ENCODE data around the gene ELMO1. TPM values are rescaled to one million over a fixed set of nuclear protein-coding genes. Genes with fewer than 3 reads are reported as not detected.
A peak's percentile ranks its signal among the peaks of the same experiment; 100 is the strongest.

ELMO1 gene
- total and polyA plus RNA-seq, 2 of the 13 experiments (the other 11 are each of a cell fraction or from before 2014, with no cell fraction given) = 0.11 to 0.17 TPM

DNA sequence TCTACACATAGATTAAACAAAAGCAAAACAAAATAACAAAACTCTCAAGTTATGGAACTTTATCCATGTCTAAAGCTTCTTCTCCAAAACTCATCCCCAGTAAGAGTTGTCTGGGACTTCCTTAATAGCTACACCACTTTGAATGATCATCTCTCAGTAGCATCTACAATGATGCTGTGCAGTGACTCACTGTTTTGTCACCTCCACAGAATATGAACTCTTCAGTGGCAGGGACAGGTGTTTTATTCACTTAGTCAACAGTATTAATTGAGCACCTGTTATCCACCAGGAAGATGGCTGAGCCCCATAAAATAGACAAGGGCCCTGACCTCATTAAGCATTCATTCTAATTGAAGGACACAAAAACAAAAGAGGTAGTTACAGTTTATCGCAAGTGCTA, 350.7 kb downstream of the ELMO1 start (continued):
- TF ChIP-seq ZNF232 (CRISPR knock-in tag; IDR thresholded peaks at IDR 0.05; ENCODE audit: borderline replicate concordance) (no peak), GATAD1 (CRISPR knock-in tag; IDR thresholded peaks at IDR 0.05) (no peak), ZNF20 (CRISPR knock-in tag; IDR thresholded peaks at IDR 0.05) (no peak), CBFB (CRISPR knock-in tag; IDR thresholded peaks at IDR 0.05) (no peak), ZNF12 (CRISPR knock-in tag; IDR thresholded peaks at IDR 0.05) (no peak)

- ChIA-PET POLR2A (no interaction called here), CTCF (ENCODE audit: low intra/inter-chr PET ratio, low total read pairs) (no interaction called here)
- H3K36me3 ChIP-seq (replicated peaks in 1 of 2; ENCODE audit: control insufficient read depth in 1 of 2, insufficient read depth in 2 of 2, low read length in 2 of 2) = no peaks in the 10 kb centered on the region
- no peak overlapping the region for H3K4me2 ChIP-seq (ENCODE audit: low read depth, low read length)
- H4K20me1 ChIP-seq (ENCODE audit: insufficient read depth, low read length) = no peaks in the 10 kb centered on the region
- H3K27me3 ChIP-seq (ENCODE audit: control insufficient read depth in 1 of 2, insufficient read depth in 2 of 2, low read length in 2 of 2) = no peaks in the 10 kb centered on the region
- H3K27ac ChIP-seq (ENCODE audit: extremely low read length, insufficient read depth, low read length) = no peak overlapping the region
- intact Hi-C loops (cut with micrococcal nuclease; ENCODE audit: unreplicated experiment) (no loop called here), in situ Hi-C loops (cut with HindIII; ENCODE audit: extremely low pct_ligation_motif_present, low pct_unique_long_range_greater_than_20kb) (no loop called here)
- no peak for FAIRE-seq
- H3K4me1 ChIP-seq (ENCODE audit: insufficient read depth, low read length) = peaks cover 60% of the 10 kb centered on the region
- no peak overlapping the region for H3K4me3 ChIP-seq (replicated peaks in 1 of 3; ENCODE audit: insufficient read depth in 1 of 3, low read depth in 2 of 3, low read length in 3 of 3)
- WGBS (ENCODE audit: low lambda C conversion rate) = 86% methylated on average over 8 of the region's 8 CpGs
- no TSS peak for BruUV-seq (replicated peaks)
- no peaks in the 10 kb centered on the region for H3K9me3 ChIP-seq (ENCODE audit: low read length)
- TF ChIP-seq ZNF841 (CRISPR knock-in tag; IDR thresholded peaks at IDR 0.05; ENCODE audit: borderline replicate concordance) = no peak
- TF ChIP-seq STAG1 (CRISPR knock-in tag; IDR thresholded peaks at IDR 0.05) = 0 out of 2 replicates have a peak, but pooled peaks have one; percentile 11
- ATAC-seq = no peak
- no peak for DNase-seq (ENCODE audit: low spot score)
- no peak overlapping the region for H2AFZ ChIP-seq (ENCODE audit: low read length)
- no peaks in the 10 kb centered on the region for H3K79me2 ChIP-seq (ENCODE audit: insufficient read depth, low read length)
- H3K9ac ChIP-seq (ENCODE audit: insufficient read depth, low read depth, low read length) = no peak overlapping the region
Observed at GRCh38 chr7:37097276-37097675, 351.4 kb downstream of the ELMO1 start.

DNA sequence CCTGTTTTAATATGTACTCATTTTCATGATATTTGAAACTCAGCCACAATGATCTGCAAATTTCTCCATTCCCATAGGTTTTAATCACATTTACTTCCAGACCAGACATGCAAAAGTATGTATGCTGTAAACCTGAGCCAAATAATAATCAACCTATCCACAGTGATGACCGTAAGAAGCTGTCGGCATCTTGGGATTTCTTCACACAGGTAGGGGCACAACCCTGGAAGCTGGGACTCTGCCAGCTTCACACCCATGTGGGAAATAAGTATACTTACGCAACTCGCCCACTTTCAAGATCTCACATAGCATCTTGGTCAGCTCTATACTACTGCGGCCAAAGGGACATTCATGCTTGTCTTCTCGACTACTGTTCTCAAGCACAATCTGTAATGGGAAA, 352.3 kb downstream of the ELMO1 start:
- BruUV-seq (replicated peaks) = no TSS peak
- POLR2A ChIA-PET = no interaction called here
- no peak for FAIRE-seq
- no peak for ATAC-seq
- Histone ChIP-seq H3K4me3 (replicated peaks in 1 of 3; ENCODE audit: insufficient read depth in 1 of 3, low read depth in 2 of 3, low read length in 3 of 3) (no peak overlapping the region), H3K4me2 (ENCODE audit: low read depth, low read length) (no peak overlapping the region), H4K20me1 (ENCODE audit: insufficient read depth, low read length) (no peaks in the 10 kb centered on the region), H3K36me3 (replicated peaks in 1 of 2; ENCODE audit: control insufficient read depth in 1 of 2, insufficient read depth in 2 of 2, low read length in 2 of 2) (no peaks in the 10 kb centered on the region), H3K79me2 (ENCODE audit: insufficient read depth, low read length) (no peaks in the 10 kb centered on the region), H3K9ac (ENCODE audit: insufficient read depth, low read depth, low read length) (no peak overlapping the region), H3K27ac (ENCODE audit: extremely low read length, insufficient read depth, low read length) (no peak overlapping the region), H3K27me3 (ENCODE audit: control insufficient read depth in 1 of 2, insufficient read depth in 2 of 2, low read length in 2 of 2) (no peaks in the 10 kb centered on the region), H2AFZ (ENCODE audit: low read length) (no peak overlapping the region), H3K9me3 (ENCODE audit: low read length) (no peaks in the 10 kb centered on the region), H3K4me1 (ENCODE audit: insufficient read depth, low read length) (peaks cover 51% of the 10 kb centered on the region)
- in situ Hi-C loops (cut with HindIII; ENCODE audit: extremely low pct_ligation_motif_present, low pct_unique_long_range_greater_than_20kb) = no loop called here
- intact Hi-C loops (cut with micrococcal nuclease; ENCODE audit: unreplicated experiment) = no loop called here
- DNase-seq (ENCODE audit: low spot score) = no peak
- CTCF ChIA-PET (ENCODE audit: low intra/inter-chr PET ratio, low total read pairs) = no interaction called here
- 93% methylated on average over 6 of the region's 6 CpGs for WGBS (ENCODE audit: low lambda C conversion rate)
- TF ChIP-seq REPIN1 (CRISPR knock-in tag; IDR thresholded peaks at IDR 0.05; ENCODE audit: borderline replicate concordance, low read depth) = no peak
- TF ChIP-seq, protein P1, sequence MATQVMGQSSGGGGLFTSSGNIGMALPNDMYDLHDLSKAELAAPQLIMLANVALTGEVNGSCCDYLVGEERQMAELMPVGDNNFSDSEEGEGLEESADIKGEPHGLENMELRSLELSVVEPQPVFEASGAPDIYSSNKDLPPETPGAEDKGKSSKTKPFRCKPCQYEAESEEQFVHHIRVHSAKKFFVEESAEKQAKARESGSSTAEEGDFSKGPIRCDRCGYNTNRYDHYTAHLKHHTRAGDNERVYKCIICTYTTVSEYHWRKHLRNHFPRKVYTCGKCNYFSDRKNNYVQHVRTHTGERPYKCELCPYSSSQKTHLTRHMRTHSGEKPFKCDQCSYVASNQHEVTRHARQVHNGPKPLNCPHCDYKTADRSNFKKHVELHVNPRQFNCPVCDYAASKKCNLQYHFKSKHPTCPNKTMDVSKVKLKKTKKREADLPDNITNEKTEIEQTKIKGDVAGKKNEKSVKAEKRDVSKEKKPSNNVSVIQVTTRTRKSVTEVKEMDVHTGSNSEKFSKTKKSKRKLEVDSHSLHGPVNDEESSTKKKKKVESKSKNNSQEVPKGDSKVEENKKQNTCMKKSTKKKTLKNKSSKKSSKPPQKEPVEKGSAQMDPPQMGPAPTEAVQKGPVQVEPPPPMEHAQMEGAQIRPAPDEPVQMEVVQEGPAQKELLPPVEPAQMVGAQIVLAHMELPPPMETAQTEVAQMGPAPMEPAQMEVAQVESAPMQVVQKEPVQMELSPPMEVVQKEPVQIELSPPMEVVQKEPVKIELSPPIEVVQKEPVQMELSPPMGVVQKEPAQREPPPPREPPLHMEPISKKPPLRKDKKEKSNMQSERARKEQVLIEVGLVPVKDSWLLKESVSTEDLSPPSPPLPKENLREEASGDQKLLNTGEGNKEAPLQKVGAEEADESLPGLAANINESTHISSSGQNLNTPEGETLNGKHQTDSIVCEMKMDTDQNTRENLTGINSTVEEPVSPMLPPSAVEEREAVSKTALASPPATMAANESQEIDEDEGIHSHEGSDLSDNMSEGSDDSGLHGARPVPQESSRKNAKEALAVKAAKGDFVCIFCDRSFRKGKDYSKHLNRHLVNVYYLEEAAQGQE (IDR thresholded peaks at IDR 0.05; ENCODE audit: borderline replicate concordance in 1 of 2, low read depth in 1 of 2, low read length in 2 of 2) = no peak
- TF ChIP-seq ESRRA (CRISPR knock-in tag; IDR thresholded peaks at IDR 0.05; ENCODE audit: low read depth) = no peak
- no peak for TF ChIP-seq MED1 (CRISPR knock-in tag; IDR thresholded peaks at IDR 0.05)
- TF ChIP-seq MED13 (CRISPR knock-in tag; IDR thresholded peaks at IDR 0.05) = no peak
- no peak for TF ChIP-seq ZNF770 (CRISPR knock-in tag; IDR thresholded peaks at IDR 0.05)

Measured in HepG2 (cell line).